HUDEP-2 (cell line): Measurements from ENCODE around the gene MDC1.
A peak's percentile ranks its signal among the peaks of the same experiment; 100 is the strongest.
"Not testable (repeated sequence)": the region's sequence is repeated elsewhere in the genome, so short reads cannot be mapped to it uniquely, and the experiment has no call there.

Source experiments
- DNase-seq, 76 experiments: peaks; one replicate each; lab custom pipeline; 2025; ENCODE audit not compliant: unreplicated experiment in 76 of 76; lab: John Stamatoyannopoulos, UW

The MDC1 gene

DNA sequence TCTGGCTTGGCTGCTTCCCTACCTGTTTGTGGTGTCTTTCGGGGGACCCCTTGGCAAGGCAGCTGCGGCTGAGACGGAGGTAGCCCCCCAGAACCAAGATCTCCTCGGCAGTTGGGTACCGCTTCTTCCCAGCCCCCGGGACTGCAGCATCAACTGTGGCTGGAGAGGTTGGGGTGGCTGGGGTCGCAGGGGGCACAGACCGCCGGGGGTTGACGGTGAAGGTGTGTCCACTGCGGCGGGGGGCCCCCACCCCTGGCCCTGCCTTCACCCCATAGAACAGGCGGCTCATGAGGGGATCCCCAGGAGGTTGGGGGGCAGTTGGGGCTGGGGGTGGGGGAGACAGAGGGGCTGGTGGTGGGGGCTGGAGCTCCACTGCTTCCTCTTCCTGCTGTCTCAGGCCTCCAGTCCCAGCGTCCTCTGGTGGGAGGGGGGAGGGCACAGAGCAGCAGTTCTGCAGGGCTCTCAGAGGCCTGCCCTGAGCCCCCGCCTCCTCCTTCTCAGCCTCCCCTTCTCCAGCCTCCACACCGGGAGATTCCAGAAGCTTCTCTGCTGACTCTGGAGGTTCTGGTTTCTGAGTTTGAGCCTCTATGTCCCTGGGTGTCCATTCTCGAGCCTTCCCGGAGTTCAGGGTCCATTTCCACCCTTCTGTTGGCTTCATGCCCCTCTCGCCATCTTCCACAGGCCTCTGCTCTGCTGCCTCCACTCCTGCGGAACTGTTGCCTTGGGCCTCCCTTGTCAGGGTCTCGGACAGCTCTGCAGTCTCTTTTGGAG, 32.5 kb downstream of the MDC1 start:
- DNase-seq, result no peak

DNA sequence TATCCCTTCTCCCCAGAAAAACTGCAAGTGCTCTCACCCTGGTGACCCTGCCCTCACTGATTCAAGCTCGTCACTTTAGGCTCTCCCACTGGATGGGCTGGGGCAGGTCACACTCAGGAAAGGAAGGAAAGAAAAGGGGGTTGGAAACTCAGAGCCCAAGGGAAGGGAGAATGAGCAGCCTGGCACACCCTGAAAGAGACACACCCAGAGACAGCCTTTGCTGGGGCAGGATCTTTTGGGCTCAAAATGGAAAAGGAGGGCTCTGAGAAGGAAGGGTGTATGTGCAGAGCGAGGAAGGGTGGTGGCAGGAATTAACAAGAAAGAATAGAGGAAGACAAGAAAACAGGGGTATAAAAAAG, 33.1 kb downstream of the MDC1 start:
- no peak for DNase-seq

DNA sequence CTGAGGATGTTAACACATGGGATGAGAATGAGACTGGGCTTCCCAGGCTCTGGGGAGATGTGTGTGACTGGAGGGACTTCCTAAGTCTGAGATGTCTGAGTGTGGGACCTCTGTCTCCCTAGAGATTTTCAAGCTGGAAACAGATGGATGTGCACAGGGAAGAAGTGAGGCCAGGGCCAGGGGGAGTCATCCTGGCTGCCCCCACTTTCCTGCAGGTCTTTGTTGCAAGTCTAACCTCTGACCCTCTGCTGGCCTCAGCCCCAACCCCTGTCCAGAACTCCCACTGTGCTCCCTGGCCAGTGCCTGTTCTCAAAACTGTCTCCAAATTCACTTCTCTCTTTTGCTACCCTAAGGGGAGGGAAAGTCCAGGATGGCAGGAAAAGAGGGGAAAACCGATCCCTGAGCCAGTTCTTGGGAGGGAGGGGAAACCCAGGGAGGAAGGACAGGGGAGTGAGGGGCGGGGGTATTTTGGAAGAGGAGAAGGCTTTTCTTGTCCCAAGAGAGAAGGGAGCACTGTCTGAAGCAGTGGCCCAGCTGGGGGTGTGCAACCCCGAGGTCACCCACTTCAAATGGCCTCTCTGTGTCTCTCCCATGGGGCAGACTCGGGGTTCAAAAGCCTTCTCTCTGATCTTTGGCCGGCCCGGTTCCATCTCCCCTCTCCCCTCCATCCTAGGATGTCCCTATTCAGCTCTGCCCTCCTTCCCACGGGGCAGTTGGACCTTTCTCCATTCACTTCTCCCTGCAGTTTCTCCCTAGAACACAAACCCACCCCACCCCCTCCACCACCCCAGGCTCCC, 33.7 kb downstream of the MDC1 start:
- no peak for DNase-seq

DNA sequence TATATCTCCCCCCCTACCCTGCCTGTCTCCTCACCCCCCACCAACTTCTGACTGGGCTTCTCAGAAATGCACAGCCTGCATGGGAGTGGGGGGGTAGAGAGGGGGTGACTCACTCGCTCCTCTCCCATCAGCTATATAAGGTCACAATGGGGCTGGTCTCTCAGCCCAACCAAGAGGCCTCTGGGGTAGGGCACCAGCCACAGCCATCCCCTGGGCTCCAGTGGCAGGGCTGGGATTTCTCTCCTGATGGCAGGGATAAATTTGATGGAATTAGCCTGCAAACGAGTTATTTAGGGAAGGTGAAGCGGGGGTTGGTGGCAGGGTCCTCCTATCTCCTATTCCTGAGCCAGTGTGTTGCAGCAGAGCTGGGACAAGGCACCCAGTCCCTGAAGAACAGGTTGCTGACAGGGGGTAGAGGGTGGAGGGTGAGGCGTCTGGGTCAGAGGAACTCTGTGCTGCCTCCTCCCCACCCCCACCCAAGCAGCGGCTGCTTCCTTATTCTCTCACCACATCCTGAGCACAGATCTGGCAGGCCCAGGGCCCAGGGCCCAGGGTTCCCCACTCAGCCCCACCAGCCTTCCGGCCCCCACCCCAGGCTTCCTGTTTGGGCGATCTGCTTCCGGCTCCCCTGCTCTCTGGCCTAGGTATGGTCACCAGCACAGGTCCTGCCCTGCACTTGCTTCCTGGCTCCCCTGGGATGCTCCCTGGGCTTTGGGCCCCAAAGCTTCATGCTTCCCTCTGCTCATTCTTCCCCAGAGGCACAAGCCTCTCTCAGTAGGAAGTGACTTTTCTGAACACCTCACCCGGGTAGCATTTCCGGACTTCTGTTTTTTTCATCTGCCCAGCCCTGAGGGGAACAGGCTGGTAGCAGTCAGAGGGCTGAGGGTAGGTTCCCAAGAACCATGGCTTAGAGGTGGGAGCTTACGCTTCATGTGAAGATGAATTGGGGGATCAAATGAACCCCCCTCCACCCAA, 34.7 kb downstream of the MDC1 start:
- DNase-seq, result peak in 51 of 76 experiments; percentile 9 to 64 (median 35)

DNA sequence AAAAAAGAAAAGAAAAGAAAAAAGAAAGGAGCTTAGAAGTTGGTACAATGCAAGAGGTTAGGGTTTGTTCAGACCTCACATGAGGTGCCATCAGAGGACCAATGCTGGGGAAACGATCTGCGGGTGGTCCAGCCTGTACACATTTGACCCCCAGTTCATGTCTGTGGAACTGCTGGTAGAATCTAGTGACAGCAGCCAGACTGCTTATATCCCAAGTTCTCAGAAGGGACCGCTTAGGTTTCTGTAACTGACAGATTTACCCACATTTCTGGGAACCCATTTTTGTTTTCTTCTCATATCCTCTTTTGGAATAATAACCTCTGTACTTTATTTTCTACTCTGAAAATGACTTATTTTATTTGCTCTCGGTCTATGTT, 35.3 kb downstream of the MDC1 start:
- no peak for DNase-seq

DNA sequence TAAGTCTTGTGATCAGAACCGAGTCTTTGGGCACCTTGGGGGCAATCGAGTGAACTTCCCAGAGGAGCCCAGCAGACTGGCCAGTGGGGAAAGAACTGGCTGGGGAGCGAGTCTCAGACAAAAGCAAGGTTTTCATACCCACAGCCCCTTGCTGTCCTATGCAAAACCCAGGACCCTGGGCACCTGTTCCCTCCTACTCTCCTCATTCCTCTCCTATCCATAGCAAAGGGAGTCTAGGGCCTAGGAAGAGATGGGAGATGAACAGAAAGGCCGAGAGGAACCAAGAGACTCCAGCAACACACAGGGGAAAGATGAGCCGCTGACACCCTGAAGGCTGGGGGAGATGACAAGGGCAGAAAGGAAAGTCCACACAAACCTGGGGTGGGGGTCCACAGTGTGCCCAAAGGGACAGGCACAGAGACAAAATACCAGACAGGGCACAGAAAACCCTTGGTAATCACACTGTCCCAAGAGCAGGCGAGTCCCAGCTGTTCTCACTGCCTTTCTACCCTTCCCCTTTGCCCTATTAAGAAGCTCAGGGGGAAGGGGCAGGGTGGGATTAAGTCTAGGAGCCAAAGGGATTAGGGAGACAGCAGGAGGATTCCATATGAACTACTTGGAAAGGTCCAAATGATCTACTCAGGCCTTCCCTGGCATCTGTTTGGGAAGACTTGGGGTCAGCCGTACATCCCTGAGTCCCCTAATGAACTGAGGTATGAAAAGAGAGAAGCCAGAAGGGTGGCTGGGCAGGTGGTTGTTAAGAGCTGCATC, 37.1 kb downstream of the MDC1 start:
- DNase-seq, result no peak

DNA sequence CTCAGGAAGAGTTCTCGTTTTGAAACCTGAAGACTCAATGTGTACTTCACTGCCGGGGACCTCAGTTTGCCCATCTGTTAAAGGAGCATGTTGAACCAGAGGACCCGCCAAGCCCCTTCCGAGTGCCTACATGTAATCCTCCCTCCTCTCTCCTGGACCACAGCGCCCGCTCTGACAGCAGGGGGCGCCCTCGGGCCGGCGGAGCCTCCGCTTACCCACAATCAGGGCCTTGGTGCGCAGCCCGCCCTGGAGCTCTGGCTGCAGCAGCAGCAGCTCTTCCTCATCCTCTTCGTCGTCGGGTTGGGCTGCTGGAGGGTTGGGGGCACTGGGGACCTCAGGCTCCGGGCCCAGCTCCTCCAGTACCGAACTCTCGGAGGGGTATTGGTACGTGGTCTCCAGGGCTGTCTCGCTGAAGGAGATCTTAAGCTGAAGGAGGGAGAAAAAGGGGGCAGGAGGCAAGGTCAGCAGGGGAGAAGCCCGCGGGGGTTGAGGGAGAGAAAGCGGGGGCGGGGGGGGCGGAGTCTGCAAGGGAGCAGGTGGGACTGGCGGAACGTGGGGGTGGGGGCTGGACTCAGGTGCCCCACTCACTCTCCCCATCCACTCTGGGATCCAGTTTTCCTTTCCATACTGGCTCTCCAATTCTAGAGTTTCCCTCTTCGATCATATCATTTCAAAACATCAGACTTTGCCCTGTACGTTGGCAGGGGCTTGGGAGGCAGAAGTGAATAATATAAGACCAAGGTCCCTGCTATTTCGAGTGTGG, 37.9 kb downstream of the MDC1 start:
- peak in 72 of 76 experiments; percentile 28 to 96 (median 80) for DNase-seq

DNA sequence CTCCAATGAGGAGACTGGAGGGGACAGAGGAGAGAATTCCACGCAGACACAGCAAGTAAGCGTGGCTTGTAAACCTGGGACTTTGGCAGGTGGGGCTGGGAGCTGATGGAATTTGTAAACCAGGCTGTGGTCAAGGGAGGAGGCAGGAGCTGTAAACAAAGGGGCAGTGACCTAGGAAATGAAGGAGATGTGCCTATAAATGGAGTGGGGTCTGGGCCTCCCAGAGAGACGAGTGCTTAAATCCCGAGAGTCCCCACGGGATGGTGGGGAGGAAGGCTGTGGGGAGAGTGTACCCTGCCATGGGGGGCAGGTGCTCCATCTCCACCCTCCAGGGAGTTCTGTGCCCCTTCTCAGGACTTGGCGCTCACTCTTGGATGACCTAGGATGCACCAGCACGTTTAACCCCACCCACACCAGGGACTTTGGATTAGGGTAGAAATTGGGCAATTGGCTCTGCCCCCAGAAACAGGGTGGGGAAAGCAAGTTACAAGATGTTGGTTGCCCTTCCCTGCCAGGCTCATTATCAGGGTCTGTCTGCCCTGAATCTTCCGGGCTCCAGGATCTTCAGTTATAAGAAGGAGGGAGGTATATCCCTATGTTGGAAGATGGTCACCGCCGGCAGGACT, 40.3 kb downstream of the MDC1 start:
- peak in 12 of 76 experiments; percentile 6 to 47 (median 33) for DNase-seq

DNA sequence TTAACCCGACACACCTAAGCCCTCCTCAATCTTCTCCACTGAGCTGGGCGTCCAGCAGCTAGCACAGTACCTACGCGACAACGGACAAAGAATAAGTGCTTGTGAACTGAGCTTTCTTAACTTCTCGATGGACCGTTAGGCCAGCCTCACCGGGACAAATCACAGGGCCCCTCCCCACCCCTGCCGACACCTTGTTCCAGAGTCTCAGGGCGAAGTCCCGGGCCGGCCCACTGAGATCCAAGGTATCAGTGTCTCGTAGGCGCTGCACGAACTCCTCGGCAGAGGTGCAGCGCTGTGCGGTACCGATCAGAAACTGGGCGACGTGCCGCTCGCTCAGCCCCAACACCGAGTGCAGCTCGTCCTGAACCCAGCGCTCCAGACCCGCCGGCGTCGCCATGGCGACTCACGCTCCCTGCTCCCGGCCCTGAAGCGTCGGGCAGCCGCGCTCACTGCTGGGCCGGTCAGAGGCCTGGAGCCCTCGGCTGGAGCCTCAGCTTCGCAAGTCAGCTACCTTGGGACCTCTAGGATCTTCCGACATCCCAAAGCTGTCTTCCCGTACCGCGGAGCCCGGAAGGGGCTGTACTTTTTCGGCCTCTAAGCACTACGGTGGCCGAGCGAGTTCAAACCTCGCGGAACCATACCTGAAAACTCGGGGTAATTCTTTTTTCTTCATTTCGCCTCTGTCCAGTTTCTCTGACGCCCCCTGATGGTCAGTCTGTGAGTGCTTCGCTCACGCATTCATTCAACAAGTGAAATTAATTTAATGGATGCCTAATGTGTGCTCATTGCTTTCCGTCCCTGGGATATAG, 44.4 kb downstream of the MDC1 start, which contains the start of gene DHX16:
DHX16 (minus strand) TSS at position 562 of the 809 bp plus-strand sequence; CDS start at position 397, 165 bp downstream.
- peak in 75 of 76 experiments; percentile 70 to 99 (median 96) for DNase-seq

DNA sequence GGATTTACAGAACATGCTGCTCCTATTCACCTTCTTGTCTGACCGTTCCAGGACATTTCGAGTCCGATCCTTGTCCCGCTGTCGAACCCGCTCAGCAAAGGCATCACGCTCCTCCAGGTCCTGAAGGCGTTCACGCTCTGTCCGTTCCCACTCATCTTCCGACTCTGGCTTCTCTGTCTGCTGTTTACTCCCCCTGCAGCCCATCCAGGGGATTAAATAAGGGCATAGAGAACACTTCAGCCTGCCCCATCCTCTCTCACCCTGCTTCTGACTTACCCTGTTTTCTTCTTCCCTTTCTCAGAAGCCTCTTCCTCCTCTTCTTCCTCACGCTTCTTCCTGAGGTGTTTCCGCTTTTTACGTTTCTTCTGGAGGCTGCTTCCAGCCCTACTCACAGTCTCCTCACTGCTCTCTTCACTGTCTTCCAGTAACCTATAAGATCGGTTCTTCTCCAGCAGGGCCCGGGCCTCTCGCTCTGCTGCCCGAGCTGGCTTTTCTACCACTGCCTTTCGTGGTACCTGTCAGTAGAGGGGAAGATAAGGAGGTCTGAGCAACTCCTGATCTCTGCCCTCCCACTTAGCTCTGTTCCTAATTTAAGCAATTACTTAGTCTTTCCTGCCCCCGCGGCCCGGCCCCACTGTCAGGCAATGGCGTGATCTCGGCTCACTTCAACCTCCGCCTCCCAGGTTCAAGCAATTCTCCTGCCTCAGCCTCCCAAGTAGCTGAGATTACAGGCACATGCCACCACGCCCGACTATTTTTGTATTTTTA, 46.1 kb downstream of the MDC1 start:
- peak in 1 of 76 experiments; percentile 7 for DNase-seq

DNA sequence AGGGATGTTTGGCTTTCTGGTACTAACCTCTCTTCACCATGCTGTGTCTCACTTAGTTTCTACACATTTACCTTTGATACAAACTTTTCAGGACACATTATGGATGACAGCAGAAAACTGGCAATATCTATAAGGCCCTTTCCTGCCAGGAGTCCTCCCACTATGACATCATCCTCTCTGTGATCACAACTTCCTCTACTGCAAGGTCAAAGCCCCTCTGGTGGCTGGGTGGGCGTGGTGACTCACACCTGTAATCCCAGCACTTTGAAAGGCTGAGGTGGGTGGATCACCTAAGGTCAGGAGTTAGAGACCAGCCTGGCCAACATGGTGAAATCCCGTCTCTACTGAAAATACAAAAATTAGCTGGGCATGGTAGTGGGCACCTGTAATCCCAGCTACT, 50.8 kb downstream of the MDC1 start:
- DNase-seq, result not testable (repeated sequence)

DNA sequence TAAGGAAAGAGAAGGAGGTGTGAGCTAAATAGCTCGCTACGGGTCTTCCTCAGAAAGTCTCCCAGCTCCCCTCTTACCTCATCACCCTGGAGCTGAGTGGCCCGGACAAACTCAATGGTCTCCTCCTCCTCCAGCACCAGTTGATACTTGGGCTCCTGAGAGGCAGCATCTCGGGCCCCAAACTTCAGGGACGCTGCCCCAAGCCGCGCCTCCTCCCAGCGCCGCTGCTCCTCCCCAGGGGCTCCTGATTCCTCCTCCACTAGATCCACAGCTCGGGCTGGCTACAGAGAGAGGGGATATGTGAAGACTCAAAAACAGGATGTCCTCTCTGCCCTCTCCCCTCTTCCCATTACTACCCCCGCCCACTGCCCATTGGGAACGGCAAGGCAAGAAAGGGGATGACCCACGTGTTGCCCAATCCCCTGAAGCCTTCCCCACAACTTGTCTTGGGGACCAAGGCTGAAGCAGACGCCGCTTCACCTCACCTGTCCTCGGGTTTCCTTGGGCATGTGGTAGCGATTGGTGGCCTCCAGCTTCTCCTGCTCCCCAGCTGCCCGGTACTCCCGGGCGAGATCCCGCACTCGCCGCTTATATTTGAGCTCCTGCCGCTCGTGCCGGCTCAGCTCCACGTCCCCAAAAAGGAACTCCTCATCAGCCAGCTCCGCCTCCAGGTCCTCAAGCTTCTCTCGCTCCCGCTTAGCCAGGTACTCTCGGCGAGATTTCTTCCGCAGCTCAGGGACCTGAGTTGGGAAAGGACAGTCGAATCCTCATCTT, 51.9 kb downstream of the MDC1 start:
- no peak for DNase-seq

DNA sequence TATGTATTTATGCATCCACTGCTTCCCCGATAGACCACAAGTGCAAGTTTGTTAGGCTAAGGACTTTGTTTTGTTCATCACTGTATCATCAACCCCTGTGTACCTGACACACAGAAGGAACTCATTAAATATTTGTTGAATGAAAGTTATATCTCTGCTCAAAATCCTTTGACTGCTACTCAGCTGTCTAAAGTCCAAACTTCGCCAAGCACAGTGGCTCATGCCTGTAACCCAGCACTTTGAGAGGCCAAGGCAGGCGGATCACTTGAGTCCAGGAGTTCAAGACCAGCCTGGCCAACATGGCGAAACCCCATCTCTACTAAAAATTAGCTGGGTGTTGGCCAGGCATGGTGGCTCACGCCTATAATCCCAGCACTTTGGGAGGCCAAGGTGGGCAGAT, 59.2 kb downstream of the MDC1 start:
- not testable (repeated sequence) for DNase-seq

DNA sequence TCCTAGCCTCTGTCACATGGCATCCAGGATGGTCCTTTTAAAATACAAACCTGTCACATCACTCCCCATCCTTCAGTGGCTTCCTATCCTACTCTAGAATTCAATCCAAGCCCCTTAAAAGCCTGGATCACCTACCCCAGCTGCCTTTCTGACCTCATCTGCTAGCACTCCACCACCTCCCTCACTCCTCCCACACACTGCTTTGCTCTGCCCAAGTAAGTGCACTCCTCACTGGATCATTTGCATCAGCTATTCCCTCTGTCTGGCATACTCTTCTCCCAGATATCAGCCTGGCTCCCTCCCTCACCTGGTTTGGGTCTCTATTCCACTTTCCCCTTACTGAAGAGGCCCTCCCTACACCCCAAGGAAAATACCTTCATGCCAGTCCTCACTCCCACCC, 59.6 kb downstream of the MDC1 start:
- no peak for DNase-seq

DNA sequence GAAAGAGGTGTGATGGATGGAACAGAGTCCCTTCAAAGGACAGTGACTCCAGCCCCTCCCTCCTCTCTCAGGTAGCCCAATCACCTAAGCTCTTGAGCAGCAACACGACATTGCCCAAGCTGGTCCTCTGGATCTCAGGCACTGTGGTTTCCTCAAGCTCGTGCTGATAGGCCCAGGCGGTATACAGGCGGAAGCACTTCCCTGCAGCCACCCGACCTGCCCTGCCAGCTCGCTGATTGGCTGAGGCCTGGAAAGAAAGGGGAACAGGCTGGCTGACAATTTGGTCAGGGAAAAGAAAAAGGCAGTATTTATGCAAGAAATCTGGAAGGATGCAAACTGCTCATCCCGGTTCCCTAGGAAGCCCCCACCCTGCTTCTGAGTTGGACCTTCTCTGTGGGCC, 60.6 kb downstream of the MDC1 start:
- no peak for DNase-seq

DNA sequence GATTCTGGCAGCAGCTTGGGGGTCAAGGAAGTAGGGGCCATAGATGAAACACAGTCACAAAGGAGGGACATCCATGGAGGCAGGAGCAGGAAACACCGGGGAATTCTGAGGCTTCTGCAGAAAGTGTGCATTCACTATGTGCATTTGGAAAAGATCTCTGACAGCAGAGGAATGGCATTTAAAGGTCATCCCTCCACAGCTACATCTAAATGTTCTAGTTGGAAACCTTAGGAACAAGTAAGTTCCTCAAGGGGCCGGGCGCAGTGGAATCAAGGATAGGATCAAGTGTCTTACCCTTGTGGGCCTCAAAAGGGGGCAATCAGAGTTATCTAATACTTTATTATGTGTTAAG, 61.4 kb downstream of the MDC1 start:
- DNase-seq, result no peak
